ENCODE results near the gene HIKESHI.
"Not testable (repeated sequence)": the region's sequence is repeated elsewhere in the genome, so short reads cannot be mapped to it uniquely, and the experiment has no call there.

Gene HIKESHI, protein sequence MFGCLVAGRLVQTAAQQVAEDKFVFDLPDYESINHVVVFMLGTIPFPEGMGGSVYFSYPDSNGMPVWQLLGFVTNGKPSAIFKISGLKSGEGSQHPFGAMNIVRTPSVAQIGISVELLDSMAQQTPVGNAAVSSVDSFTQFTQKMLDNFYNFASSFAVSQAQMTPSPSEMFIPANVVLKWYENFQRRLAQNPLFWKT

DNA sequence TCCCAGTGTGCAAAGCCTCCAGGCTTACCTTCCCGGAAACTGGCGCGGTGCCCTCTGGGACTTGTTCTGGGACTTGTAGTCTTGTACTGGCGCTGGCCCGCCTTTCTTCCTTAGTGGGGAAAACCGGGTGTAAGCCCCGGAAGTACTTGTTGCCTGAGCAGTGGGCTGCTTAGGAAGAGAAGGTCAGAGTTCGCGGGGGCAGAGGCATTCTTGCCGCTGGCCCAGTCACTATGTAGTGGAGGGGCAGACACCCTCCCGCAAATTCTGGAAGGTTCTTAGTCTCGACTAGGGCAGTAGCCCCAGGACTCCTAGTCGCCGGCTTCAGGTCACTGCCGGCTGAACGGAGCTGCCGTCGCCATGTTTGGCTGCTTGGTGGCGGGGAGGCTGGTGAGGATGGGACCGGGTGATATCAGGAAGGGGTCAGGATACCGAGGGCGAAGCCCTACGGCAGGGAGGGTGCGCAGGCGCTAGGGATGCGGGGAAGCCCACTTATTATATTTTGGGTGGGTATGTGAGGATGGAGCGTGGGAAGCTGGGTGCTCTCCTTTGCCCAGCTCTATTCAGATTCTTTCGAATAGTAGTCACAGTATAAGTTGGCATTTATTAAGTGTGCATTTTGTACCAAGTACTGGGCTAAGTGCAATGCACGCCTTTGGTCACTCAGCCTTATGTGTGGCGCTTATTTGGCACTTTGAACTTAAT lies at the start of gene HIKESHI:
Gene HIKESHI (plus strand): TSS at position 149 of the 702 bp plus-strand sequence. CDS start 209 bp downstream, at position 358.
- peak; percentile 90 for DNase-seq

DNA sequence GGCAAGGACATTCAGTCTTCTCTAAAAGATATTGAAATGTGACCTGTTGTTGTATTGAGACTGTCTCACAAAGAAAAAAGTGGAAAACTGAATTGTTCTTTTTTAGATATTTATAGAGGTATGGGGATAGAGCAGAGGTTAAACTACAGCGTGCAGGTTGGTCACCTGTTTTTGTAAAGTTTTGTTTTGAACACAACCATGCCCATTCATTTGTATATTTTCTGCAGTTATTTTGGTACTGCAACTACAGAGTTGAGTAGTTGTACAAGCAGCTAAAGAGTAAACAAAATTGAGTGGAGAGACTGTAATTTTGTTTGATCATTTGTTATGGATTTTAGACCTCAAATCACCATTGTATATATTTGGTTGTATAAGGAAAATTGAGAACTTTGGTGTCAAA lies 46.1 kb upstream of the HIKESHI start:
- no peak for DNase-seq

DNA sequence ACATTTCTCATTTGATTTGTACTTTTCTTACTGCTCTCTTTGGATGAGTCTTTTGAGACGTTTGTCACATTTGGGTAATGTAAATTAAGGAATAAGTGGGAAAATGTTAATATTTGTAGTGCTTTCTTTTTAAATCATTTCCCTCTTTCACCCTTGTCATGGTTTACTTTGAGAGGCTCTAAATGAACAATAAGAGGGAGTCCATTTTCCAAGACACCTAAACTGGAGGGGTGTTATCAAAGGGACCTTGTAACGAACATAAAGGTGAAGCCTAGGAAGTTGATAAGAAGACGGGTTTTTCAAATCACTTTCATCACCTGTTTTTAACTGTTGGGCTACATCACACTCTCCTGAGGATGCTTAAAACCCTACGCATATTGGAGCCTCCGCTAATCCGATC lies 45.4 kb upstream of the HIKESHI start:
- no peak for DNase-seq

DNA sequence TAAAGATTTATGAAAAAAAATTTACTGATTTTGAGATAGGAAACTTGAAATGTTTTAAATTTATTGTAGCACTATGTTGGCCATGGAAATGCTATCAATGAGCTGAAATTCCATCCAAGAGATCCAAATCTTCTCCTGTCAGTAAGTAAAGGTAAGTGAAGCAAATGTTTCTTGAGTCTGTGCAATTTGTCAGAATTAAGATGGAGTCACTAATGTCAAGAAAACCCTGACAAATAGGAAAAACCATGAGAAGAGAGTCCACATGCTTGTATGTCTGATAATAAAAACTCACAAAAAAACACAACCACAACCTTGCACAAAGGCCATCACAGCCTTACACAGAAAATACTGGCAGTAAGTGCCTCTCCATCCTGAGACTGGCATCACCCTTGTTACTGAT lies 44.6 kb upstream of the HIKESHI start:
- DNase-seq: no peak

DNA sequence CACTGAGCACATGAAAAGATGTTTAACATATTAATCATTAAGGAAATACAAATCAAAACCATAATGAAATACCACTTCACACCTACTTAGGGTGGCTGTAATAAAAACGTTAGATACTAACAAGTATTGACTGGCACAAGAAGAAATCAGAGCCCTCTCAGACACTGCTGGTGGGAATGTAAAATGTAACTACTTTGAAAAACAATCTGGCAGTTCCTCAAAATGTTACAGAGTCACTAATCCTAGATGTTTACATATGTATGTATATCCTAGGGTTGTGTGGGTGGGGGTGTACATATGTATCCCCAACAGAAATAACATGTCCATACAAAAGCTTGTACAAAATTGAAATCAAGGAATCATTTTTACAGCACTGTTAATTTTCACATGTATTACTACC lies 42.3 kb upstream of the HIKESHI start:
- no peak for DNase-seq

DNA sequence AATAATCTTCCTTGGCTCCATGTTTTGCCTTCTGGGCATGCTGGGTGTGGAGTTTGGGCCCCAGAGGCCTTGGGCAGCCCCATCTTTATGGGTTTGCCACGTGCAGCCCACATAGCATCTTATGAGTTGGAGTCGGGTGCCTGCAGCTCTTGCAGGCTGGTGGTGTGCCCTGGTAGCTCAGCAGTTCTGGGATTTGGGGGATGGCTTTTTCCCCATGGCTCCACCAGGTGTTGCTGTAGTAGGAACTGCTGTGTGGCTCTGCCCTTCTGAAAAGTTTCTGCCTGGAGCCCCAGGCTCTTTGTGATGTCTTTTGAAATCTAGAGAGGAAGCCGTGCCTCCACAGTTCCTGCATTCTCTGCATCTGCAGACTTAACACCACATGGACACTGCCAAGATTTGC lies 40.7 kb upstream of the HIKESHI start:
- no peak for DNase-seq

DNA sequence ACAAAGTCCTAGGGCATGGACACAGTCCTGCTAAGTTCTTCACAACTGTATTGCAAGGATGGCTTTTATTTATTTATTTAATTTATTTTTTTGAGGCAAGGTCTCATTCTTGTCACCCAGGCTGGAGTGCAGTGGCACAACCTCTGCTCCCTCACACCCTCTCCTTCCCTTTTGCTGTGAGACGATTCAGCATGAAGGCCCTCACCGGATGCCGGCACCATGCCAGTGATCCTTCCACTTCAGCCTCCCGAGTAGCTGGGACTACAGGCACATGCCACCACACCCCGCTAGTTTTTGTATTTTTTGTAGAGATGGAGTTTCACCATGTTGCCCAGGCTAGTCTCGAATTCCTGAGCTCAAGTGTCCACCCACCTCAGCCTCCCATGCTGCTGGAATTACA lies 39.7 kb upstream of the HIKESHI start:
- DNase-seq: no peak

DNA sequence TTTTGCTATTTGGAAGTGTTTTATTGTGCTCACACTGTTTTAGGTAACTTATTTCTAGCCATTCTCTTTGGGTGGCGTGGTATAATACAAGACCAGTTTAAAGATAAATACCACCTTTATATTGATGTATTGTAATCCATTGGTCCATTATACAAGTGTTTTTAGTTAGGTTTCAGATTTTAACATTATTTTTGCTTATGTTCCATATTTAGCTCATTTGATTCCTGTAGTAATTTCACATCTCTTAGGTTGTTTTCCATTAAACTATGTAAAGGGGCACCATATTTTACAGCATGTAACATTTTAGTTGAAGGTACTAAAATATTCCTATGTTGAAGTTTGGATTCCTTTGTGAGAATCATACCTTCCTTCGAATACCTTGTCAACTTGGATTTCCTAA lies 37.4 kb upstream of the HIKESHI start:
- no peak for DNase-seq

DNA sequence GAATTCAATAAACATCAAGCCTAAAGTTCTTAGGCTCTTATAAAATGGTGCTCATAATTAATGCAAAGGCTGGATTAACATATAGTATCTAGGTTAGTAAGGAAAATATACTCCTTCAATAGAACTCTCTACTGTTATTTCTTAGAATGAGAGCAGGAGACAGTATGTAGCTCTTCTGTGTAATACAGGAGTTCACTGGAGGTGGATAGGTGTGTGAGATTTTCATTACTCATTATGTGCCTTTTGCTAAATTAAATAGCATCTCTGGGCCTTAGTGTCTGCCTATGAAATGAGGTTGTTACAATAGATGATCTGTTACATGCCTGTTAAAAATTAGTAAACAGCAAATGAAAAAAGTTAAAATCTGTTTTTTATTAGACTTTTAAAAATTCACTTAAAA lies 36.8 kb upstream of the HIKESHI start:
- DNase-seq: no peak

DNA sequence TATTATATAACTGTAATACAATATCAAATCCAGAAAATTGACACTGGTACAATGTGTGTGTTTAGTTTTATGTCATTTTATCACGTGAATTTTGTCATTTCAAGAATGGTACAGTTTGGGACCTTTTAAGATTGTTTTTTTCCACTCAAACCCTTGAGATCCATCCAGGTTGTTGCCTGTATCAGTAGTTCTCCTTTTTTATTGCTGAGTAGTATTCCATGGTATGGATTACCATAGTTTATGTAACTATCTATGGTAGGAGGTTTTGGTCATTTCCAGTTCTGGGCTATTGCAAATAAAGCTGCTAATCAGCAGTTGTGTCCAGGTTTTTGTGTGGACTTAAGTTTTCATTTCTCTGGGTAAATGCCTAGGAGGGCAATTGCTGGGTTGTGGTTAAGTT lies 32.4 kb upstream of the HIKESHI start:
- DNase-seq: no peak

DNA sequence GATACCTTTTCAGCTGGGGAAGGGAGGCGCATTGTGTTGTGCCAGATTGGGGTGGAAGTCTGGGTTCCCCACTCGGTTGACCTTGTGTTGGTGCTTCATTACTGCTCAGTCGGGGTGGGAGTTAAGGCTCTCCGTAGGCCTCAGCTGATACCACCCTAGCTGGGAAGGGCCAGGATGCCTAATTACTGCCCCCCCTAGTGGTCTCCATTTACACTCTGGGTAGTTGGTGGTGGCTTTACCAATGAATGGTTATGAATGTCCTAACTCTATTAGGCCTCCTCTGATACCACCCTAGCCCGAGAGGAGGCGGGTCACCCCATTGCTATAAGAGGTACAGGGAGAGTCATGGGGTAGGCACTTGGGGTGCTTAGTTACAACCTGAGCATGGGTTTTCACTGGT lies 27.5 kb upstream of the HIKESHI start:
- no peak for DNase-seq

DNA sequence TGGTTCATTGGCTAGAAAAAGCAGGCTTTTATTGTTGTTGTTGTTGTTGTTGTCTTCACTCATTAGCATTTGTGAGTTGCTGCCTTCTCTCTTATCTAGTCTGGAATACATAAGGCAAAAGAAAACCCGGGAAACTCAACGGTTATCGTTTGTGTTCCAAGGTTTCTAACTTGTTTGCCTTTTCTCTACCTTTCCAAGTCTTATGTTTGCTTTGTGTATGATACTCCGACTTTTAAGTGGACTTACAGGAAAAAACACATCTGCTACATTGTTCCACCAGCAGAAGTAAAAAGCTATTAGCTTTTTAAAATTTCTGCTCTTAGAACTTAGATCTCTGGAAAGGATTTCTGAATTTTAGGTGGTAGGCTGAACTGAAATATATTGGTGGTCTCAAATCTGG lies 27.0 kb upstream of the HIKESHI start:
- no peak for DNase-seq

DNA sequence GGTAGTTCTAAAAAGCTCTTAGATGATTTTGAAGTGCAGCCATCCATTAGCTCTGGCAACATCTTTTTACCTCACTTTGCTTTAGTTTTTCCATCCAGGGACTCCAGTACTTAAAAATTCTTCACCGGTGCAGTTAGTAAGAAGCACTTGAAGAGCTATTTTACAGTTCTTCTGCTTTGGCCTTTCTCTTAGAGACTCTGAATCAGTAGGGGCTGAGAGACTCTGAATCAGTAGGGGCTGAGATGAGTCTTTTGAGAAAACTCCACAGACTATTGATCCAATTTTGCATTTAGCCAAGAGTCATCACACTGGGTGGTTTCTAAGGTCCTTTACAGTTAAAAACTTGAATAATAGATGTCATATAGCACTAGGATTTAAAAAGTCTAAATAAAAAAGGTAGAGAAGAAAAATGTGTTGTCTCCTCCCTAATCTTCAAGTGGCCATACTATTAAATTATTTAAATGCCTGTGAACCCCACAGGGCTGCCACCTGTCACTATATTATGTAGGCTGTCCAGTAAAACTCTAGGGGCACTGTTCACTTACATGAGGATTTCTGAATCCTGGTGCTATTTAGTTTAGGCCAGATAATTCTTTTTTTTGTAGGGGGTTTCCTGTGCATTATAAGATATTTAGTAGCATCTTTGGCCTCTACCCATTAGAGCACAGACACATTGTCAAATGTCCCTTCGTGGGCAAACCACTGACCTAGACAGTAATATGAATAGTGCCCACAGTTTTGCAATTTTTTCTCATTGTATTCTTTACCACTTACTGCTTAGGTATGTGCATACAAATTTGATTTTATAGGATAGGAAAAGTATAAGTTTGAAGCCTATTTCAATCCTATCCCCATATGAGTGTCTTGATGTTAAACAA lies 26.3 kb upstream of the HIKESHI start:
- DNase-seq: no peak

DNA sequence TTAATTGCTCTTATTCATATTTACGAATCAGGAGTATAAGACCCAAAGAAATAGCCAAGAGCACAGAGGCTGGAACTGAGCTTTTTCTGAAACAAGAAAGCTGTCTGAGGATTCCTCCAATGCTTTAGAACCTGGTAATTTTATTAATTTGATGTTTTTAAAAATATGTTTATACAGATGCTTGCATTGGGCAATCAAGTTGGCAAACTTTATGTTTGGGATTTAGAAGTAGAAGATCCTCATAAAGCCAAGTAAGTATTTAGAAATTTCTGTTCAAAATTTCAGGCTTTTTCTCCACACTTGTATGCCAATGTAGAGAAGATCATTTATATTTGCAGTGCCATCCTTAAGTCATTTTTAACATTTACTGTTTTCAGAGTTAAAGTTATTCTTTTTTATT lies 24.3 kb upstream of the HIKESHI start:
- DNase-seq: no peak

DNA sequence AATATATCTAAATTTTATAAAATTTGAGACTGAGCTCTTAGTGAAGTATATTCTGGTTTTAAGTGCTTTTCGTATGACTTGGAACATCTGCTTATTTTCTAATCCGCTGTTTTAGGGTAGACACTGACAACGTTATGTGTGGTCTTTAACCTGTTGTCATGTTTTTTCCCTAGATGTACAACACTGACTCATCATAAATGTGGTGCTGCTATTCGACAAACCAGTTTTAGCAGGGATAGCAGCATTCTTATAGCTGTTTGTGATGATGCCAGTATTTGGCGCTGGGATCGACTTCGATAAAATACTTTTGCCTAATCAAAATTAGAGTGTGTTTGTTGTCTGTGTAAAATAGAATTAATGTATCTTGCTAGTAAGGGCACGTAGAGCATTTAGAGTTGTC lies 23.8 kb upstream of the HIKESHI start:
- no peak for DNase-seq

DNA sequence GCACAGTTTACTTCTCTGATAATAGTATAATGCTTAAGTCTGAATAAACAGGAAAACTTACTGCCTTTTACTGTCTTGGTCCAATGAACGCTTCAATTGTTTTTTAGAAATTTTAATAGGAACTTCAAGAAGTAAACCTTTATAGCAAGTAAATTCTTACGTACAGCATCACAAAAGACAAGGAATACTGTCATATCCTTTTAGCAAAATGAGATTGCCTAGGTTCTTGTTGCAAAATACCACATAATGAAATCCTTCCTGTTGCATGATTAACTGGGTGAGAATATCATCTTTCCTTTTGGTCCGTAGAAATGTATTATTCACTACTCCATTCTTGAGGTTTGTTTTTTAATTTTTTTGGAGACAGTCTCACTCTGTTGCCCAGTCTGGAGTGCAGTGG lies 22.3 kb upstream of the HIKESHI start:
- no peak for DNase-seq

DNA sequence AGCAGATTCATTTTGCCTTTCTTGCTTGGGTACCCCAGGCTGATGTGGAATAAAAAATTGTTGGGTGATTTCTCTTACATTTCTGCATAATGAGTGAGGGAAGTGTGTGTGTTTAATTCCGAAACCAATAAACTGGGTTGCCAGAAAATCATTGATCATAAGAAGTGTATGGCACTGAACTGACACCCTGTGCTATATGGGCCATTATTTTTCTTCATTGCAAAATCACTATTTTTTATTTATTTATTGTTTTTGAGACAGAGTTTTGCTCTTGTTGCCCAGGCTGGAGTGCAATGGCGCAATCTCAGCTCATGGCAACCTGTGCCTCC lies 14.6 kb upstream of the HIKESHI start:
- DNase-seq: no peak

DNA sequence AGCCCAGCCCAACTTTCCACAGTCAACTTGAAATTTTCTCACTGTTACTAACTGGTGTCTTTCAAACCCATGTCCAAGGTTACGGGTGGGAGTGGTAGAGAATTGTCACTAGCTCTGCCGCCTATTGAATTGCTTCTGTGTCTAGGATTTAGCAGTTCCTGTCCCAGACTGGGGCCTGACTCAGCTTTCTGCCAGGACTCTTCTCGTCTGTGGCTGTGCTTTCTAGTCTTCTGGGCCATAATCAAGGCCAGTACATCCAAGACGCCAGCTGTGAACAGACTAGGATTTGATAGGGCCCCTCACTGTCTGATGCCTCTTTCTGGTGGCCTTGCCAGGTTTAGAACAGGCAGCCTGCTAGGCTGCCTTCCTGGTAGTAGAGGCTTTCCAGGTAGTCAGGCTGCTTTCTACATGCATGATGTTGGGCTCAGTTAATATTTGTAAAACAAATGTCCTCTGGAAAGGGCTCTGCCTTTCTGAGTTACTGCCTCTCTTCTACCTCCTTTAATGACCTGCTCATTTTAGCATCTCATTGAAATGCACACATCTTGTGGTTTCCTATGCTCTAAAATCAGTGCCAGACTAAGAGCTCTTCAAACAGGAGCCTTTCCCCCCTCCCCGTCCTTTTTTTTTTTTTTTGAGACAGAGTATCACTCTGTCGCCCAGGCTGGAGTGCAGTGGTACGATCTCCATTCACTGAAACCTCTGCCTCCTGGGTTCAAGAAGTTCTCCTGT lies 13.1 kb upstream of the HIKESHI start:
- no peak for DNase-seq

DNA sequence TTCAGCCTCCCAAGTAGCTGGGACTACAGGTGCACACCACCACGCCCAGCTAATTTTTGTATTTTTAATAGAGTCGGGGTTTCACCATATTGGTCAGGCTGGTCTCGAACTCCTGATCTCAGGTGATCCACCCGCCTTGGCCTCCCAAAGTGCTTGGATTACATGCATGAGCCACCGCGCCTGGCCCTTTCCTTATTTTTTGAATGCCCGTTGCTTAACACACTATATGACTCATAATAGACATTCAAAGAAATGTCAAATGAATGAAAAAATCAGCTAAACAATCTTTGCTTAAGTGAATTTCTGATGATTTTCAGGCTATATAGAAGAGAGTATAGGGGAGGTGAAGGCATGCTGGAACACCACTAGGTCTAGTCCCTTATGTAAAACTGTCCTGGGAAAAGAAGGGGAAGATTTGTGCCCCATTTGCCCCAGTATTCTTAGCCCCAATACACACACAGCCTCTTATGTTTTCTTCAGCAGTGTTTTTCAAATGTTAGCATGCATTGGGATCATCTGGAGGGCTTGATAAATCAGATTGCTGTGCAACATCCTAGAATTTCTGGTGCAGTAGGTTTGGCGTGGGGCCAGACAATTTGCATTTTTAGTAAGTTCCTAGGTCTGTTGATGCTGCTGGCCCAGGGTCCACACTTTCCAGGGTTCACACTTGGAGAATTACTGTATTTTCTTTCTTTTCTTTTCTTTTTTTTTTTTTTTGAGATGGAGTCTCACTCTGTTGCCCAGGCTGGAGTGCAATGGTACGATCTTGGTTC lies 12.3 kb upstream of the HIKESHI start:
- DNase-seq: not testable (repeated sequence)

DNA sequence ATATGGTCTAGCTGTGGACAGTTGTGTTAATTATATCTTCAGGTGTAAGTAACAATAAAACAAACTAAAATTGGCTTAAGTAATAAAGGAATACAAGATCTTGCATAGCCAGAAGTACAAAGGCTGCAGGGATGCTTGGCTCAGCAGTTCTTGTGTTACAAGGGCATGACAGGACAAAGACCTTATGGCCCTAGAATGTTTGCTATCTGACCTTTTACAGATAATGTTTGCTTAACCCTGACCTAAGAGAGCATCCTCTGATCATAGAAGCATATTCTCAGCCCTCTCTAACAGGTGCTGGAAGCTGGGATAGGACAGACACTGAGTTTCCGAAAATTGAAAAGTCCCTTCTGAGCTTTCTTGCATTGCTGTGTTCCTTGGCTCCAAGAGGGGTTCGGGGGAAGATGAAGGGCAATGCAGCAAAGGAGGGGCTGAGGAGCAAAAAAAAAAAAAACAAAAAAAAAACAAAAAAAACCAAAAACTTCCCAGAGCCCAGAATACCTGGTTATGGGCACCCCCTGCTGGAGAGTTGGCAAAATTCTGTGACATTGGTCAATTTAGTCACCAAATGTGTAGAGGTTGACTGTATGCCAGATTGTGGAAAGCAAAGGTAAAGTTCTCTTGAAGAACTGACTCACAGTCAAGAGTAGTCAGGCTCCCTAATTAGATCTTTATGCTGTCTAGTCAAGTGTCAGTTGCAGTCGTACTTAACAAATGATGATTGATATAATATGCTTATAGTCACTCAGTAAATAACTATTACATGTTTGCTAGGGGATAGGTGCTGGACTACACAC lies 10.4 kb upstream of the HIKESHI start:
- DNase-seq: peak; percentile 71

DNA sequence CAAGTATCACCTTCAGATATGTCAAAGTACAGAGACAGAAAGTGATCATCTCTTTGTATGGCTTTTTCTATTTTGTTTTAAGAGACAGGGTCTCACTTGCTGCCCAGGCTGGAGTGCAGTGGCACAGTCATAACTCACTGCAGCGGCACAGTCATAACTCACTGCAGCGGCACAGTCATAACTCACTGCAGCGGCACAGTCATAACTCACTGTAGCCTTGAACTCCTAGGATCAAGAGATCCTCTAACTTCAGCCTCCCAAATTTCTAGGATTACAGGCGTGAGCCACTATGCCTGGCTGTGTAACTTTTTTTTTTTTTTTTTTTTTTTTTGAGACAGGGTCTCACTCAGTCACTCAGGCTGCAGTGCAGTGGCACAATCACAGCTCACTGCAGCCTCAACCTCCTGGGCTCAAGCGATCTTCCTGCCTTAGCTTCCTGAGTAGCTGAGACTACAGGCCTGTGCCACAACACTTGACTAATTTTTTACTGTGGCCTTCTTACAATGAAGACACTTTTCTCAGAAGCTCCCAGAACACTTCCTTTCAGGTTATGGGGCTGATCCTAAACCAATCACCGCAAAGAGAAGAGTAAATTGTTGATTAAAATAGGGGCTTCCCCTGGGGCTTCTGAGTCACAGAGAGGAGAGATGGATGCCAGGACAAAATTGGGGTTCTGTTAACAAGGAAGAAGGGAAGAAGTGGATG lies 9.0 kb upstream of the HIKESHI start:
- DNase-seq: peak; percentile 34

All from CD4-positive, alpha-beta T cell treated with Interleukin-12 subunit alpha and Interleukin-12 subunit beta, for 1 hour (primary cell).